ENCODE measurements around the gene DLL4.
A peak's percentile ranks its signal among the peaks of the same experiment; 100 is the strongest.

The DLL4 gene

GRCh38 chr15:40928821-40929659, at the start of gene DLL4:
TSS of gene DLL4 (plus strand) at chr15:40929340. CDS start at chr15:40929669, 329 bp downstream.
- DNase-seq (ENCODE audit: low spot score), result peak; percentile 92

GRCh38 chr15:40879609-40880008, 49.5 kb upstream of the DLL4 start:
- DNase-seq (ENCODE audit: low spot score), result no peak

- no peak for DNase-seq (ENCODE audit: low spot score)
Observed at GRCh38 chr15:40881351-40881750, 47.8 kb upstream of the DLL4 start.

GRCh38 chr15:40886586-40886985, 42.6 kb upstream of the DLL4 start:
- no peak for DNase-seq (ENCODE audit: low spot score)

GRCh38 chr15:40889112-40889511, 40.0 kb upstream of the DLL4 start:
- no peak for DNase-seq (ENCODE audit: low spot score)

- no peak for DNase-seq (ENCODE audit: low spot score)
Observed at GRCh38 chr15:40891138-40891537, 38.0 kb upstream of the DLL4 start.

GRCh38 chr15:40891810-40892446, 37.2 kb upstream of the DLL4 start:
- DNase-seq (ENCODE audit: low spot score), result no peak

- no peak for DNase-seq (ENCODE audit: low spot score)
Observed at GRCh38 chr15:40892447-40893012, 36.6 kb upstream of the DLL4 start.

GRCh38 chr15:40893019-40893670, 36.0 kb upstream of the DLL4 start:
- no peak for DNase-seq (ENCODE audit: low spot score)

GRCh38 chr15:40893733-40894680, 35.1 kb upstream of the DLL4 start, which contains the start of gene VPS18:
TSS of gene VPS18 (plus strand) at chr15:40894450. CDS start at chr15:40894769, 319 bp downstream.
- peak; percentile 96 for DNase-seq (ENCODE audit: low spot score)

- DNase-seq (ENCODE audit: low spot score), result peak; percentile 82
Observed at GRCh38 chr15:40894681-40895448, 34.3 kb upstream of the DLL4 start.

- DNase-seq (ENCODE audit: low spot score), result no peak
Observed at GRCh38 chr15:40899536-40900207, 29.5 kb upstream of the DLL4 start.

- no peak for DNase-seq (ENCODE audit: low spot score)
Observed at GRCh38 chr15:40900256-40901052, 28.7 kb upstream of the DLL4 start.

- DNase-seq (ENCODE audit: low spot score), result no peak
Observed at GRCh38 chr15:40901053-40901443, 28.1 kb upstream of the DLL4 start.

GRCh38 chr15:40902605-40903561, 26.3 kb upstream of the DLL4 start:
- DNase-seq (ENCODE audit: low spot score), result no peak

- no peak for DNase-seq (ENCODE audit: low spot score)
Observed at GRCh38 chr15:40904552-40905201, 24.5 kb upstream of the DLL4 start.
